NT2/D1 (cell line): ENCODE results near the gene ALMS1.
"Not testable (repeated sequence)": the region's sequence is repeated elsewhere in the genome, so short reads cannot be mapped to it uniquely, and the experiment has no call there.

Source experiments
- SUZ12 ChIP-seq: IDR thresholded peaks from 2 replicates; pipeline ENCODE4 v1.6.1; 2011; ENCODE audit not compliant: insufficient read length, insufficient read depth; ENCODE audit errors: extremely low read depth
- YY1 ChIP-seq: IDR thresholded peaks from 2 replicates; pipeline ENCODE4 v1.6.1; 2011; ENCODE audit not compliant: insufficient read length, insufficient read depth
- ZNF274 ChIP-seq: IDR thresholded peaks from 2 replicates; pipeline ENCODE4 v1.6.1; 2011; ENCODE audit warnings: mild to moderate bottlenecking, low read depth, low read length

DNA sequence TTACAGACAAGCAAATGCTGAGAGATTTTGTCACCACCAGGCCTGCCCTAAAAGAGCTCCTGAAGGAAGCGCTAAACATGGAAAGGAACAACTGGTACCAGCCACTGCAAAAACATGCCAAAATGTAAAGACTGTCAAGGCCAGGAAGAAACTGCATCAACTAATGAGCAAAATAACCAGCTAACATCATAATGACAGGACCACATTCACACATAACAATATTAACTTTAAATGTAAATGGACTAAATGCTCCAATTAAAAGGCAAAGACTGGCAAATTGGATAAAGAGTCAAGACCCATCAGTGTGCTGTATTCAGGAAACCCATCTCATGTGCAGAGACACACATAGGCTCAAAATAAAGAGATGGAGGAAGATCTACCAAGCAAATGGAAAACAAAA is 76.8 kb downstream of the ALMS1 start:
- not testable (repeated sequence) for TF ChIP-seq YY1, SUZ12, ZNF274
